SIG-M5 treated with dmso at 0.1 percent for 504 hours (cell line): ENCODE measurements around the gene ENOX1.

Source experiments
- DNase-seq: peaks from one replicate; lab custom pipeline; 2025; ENCODE audit not compliant: unreplicated experiment; lab: John Stamatoyannopoulos, UW

Gene ENOX1

GRCh38 chr13:43328907-43329306, 457.9 kb downstream of the ENOX1 start:
- DNase-seq = no peak

GRCh38 chr13:43326100-43326499, 460.7 kb downstream of the ENOX1 start:
- no peak for DNase-seq

DNA sequence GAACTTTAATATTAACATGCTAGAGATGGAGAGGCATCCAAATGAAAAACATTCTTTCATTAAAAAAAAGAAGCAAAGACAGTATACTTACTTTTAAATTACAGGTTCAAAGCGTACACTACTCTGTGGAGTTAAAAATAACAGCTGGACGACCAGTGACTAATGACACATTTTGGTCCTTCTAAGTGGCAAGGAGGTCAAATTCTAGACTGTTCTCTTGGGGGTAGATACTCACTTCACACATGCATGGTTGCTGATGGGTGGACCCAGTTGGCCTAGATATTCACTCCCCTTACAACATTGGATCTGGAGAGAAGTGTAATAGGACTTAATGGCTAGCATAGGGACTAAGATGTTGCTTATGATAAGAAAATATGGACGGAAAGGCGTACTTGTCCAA, 461.1 kb downstream of the ENOX1 start:
- no peak for DNase-seq

DNA sequence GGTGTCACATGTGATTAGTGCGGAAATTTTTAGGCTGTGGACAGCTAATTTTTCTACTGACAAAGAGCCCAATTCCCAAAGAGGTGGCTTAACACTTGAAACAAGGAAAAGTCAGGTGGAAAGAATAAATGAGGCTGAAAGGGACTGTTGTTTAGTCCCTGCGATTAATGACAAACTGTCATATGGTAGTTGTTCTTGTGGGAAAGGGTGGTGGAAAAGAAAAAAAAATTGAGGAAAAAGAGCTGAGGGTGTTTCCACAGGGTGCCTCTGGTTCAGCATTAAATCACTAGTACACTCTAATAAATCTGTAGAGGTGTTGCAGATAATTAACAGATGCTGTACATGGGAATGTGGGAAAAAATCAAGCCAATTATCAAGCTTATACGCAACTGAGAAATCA, 462.6 kb downstream of the ENOX1 start:
- no peak for DNase-seq

- no peak for DNase-seq
Measured at GRCh38 chr13:43319617-43320444, 466.9 kb downstream of the ENOX1 start.

DNA sequence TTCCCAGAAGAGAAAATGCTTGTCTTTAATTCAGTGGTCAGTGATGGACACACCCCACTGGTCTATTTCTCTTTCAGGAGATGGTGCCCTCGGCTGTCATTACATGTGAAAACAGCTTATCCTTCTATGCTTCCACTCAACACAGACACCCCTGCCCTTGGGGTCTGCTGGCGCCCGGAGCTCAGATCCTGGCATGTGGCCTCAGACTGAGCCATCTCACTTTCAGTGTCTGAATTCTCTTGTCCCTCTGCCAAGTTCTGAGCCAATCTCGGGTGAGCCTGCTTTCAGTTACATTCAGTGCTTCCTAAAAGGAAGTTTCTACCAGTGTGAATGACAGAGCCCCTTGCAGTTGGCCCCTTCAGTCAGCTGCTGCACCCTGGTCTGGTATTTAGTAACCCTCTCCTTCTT, 469.8 kb downstream of the ENOX1 start:
- DNase-seq = peak; percentile 26

GRCh38 chr13:43316281-43316680, 470.5 kb downstream of the ENOX1 start:
- DNase-seq = no peak

DNA sequence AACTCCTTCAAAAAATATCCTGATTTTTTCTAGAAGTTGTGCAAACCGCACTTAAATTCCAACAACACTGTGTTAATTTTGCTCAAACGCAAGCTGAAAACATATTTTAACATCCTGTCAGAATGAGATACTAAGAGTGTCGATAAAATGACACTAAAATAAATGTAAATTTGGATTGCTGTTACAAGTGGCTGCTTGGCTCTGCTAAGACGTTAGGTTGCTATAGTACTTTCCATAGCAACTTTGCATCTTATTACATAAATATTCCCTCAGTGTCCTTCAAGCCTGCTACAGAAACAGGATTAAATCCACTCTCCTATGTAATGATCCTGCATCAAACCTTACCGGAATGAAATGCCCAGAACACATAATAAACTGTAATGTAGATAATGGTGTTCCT, 471.2 kb downstream of the ENOX1 start:
- no peak for DNase-seq

- no peak for DNase-seq
Measured at GRCh38 chr13:43309311-43309710, 477.5 kb downstream of the ENOX1 start.

GRCh38 chr13:43307921-43308433, 478.8 kb downstream of the ENOX1 start:
- DNase-seq = peak; percentile 26

DNA sequence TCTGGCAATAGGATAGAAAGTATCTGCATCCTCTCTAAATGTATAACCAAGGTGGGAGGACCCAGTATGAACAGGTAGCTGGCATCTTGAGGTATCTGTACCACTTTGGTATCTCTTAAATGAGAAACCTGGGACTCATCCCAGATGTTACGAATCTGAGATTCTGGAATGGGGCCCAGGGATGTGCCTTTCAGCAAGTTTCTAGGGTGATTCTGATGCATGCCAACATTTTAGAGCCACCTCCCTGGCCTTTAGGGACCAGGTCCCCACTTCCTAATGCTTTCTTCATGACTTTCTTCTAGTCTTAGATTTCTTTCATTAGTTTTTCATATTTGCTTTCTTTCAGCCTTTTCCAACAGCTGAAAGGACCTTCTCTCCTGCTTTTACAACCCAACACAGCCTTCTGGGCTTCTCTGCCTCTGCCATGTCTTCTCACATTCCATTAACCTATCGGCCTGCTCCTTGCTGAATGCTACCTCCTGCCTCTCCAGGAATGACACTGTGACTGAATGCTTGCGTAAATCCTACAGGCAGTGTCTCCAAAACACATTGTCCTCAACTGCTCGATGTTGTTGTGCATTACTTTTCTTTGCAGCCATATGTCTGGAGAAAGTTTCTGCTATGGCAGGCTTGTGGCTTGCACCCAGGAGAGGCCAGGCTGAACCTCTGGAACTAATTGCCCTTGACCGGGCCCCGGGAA, 479.4 kb downstream of the ENOX1 start:
- DNase-seq = no peak

- no peak for DNase-seq
Measured at GRCh38 chr13:43306372-43306771, 480.4 kb downstream of the ENOX1 start.

GRCh38 chr13:43305416-43305815, 481.4 kb downstream of the ENOX1 start:
- DNase-seq = no peak

DNA sequence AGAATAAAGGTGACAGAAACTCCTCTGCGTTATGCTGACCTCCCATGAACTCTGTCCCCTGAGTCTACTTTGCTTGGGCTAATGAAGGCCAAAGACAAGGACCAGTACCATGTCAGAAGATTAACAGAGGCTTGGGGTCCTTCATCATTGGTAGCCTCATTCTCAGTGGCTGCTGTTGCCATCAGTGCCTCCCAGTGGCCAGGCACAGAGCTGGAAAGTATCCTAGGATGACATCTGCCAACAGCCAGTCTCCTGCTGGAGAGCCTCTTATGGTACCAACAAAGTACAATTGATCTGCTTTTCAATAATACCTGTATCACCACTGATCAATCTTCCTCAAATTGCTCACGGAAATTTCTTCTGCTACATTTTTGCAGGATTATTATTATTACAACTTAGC, 481.8 kb downstream of the ENOX1 start:
- no peak for DNase-seq

- DNase-seq = no peak
Measured at GRCh38 chr13:43304449-43304848, 482.3 kb downstream of the ENOX1 start.

DNA sequence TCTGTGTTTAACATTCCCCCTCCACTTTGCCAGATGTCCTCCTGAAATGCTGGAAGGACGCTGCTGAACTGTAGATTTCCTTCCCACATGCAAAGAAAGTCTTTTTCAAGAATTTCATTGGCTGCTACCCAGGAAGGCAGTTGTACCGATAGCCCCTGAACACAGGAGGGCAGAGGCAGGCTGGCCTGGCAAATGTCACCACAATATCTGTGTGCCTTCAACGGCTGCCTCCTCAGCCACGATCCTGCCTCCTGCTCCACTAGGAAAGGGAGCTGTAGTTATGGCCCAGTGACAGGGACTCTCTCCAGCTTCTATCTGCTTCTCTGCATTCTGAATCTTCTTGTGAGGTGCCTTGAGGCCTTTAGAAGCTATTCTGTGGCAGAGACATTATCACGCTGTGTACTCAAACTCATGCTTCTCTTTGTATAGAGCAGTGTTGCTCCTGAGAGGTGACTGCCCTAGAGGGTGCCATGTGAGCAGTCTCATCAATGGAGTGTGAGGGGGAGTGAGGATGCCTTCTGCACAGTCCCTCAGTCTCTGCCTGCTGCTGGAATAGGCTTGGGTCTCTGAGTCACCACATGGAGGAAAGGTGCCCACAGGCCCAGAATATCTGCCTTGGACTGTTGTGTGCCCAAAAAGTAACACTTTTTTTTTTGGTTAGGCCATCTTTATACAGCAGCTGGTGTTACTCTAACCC, 483.6 kb downstream of the ENOX1 start:
- DNase-seq = peak; percentile 27

DNA sequence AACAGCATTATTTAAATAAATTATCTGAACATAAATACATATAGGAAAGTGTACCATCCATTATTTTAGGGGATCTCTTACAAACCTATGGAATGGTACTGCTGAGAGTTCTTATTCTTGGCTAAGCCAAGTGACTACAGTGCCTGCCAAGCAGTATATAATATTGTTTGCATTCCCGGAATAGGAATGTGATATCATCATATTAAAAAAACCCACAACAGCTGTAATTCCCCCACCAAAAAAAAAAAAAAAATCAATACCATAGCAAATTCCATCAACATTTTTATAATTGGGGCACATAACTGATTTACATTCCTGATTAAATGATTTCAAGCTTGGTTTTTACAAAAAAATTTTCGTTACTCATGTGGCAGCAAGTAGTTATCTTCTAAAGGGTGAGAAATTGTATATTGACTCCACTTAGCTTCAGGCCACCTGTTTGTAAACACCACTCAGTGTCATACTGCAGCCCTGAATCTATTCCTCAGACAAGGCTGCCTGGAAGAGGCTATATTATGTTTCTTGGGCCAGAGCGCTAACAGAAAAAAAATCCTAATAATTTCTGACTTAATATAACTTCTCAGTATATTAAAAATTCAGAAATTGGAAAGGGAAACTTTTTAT, 485.3 kb downstream of the ENOX1 start:
- DNase-seq = no peak

GRCh38 chr13:43300865-43301264, 485.9 kb downstream of the ENOX1 start:
- DNase-seq = no peak

DNA sequence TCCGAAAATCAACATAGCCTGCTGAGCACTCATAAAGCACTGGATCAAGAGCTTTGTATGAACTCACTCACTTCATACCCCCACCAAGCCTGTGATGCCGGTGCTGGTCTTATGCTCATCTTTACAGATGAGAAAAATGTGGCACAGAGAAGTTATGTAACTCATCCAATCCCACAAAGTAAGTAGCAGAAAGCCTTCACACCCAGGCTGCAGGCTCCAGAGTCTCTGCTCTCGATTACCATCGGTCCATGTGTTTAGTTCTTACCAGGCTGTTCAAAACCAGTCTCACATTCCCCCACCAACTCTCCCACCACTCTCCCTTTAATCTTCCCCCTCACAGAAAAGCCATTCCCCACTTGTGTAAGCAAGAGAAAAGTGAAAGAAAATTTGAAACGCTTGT, 487.4 kb downstream of the ENOX1 start:
- DNase-seq = no peak

DNA sequence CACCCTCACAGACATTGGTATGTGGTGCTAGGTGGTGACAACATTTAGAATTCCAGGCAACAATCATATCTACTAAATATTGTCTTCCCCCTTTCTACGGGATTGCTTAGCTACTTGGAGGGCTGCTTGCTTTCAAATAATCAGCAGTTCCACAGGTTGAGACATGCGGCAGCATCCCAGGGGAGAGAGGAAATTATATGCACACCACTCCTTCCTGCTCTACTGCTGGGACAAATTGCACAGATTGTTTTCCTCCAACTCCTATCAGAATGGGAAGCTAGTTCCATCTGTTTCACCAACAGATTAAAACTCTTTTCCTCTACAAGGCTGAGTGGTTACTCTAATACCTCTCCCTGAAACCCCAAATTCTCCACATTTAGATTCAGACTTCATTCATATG, 488.0 kb downstream of the ENOX1 start:
- DNase-seq = no peak

DNA sequence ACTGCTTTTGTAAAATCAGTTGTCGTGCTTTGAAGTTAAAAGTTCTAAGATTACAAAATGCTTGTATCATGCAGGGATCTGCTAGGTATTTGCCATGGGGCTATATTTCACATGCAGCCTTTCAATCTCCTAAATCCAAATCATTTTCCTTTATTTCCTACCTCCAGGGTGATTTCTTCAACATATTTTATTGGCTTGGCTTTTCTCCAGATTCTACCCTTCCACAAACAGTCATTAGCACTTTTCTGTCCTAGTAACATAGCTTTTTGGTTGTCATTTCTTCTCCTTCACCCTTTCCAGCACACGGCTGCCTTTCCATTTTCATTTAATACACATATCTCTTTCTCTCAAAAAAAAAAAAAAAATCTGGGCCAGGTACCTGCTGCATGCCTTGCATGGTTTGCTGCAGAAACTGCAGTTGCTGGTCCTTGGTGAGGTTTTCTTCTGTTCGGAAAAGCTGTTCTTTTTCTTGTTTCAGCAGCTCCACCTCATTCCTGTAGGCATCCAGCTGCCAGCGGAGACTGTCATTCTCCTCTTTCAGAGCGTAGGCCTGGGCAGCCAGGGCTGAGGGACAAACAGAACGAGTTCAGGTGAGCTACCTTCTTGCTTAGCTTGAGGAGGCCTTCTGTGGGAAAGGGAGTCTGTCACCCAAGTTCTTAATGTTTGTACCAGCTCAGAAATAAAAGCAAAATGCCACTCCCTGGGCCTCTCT, 488.6 kb downstream of the ENOX1 start:
- no peak for DNase-seq
